Stimulated activated CD4-positive, alpha-beta T cell treated with anti-CD3 and anti-CD28 coated beads, TNF-alpha, amount 100 ng/mL, for 1 hour (primary cell): ENCODE data around the gene CALML3.
"Not testable (repeated sequence)": the region's sequence is repeated elsewhere in the genome, so short reads cannot be mapped to it uniquely, and the experiment has no call there.

Source experiments
- DNase-seq, 3 donors: peaks; one replicate each; pipeline ENCODE4 v3.0.0-alpha.2; 2020; ENCODE audit warnings: low read depth in 3 of 3, low spot score in 1 of 3

Gene CALML3

GRCh38 chr10:5552376-5553321, 27.9 kb downstream of the CALML3 start:
- DNase-seq, result no peak

DNA sequence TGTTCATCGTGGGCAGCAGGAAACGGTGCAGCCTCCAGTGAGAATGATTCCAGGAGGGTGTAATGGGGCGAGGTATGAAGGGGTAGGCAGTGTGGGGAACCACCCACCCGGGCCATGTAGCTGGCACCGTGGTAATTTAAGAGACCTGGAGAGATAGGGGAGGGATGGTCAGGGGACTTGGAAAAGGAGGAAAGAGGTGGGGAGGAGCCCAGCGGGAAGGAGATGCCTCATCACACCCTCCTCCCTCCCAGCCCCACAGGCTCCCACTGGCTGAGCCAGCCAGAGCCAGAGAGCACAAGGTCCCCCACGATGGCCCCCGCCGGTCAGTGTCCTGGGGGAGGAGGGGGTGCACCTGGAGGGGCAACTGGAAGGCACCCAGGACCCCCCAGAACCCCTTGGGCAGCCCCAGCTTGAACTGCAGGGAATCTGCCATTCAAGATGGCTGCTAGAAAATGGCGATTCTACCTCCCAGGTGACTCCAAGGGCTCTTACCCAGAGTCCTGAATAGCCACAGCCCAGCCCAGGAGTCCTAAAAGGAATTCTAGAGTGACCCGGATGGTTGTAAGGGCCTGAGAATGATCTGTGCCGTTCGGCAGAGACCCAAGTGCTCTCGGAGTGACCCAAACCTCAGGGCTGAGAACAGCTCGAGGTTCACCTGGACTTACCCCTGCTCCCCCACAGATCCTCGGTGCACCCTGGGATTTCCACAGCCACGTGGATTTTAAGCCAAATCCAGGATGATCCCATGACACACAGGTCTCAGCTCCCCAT, 28.8 kb downstream of the CALML3 start:
- DNase-seq, result no peak

DNA sequence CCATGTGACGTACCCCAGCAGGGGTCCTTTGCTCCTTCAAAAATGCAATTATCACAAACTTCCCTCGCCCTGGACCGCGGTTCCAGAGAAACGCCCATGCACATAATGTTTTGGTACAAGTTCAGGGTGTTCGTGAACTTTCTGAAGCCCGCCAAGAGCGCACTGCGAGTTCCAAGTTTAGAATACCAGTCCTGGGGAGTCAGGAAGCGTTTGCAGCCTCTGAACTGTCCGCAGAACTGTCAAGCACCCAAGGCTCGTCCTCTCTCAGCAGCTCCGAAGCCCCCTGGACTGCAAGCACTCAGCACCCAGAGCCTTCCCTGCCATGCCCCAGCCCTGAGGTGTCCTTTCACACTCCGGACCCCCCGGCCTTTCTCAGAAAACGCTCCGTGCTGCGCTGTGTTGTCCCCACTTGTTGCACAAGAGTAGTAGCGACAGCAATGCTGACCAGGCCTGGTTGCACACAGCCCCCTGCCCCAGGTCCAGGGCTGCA, 30.3 kb downstream of the CALML3 start:
- DNase-seq, result no peak

DNA sequence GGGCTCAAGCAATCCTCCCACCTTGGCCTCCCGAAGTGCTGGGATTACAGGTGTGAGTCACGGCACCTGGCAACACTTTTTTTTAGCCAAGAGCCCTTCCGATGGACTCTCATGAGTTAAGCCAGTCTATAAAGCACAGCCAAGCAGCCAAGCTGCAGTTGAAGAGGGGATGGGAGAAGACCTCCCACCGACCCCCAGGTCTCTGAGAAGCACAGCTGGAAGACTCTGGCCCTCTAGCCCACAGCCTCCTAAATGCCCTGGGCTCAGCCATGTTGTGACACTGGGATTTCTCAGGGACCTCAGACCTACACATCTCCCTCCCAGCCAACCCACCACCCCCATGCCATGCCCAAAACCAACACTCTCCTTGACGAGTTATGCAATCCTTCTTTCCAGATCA, 31.1 kb downstream of the CALML3 start:
- no peak for DNase-seq

GRCh38 chr10:5556576-5556975, 31.8 kb downstream of the CALML3 start:
- no peak for DNase-seq

DNA sequence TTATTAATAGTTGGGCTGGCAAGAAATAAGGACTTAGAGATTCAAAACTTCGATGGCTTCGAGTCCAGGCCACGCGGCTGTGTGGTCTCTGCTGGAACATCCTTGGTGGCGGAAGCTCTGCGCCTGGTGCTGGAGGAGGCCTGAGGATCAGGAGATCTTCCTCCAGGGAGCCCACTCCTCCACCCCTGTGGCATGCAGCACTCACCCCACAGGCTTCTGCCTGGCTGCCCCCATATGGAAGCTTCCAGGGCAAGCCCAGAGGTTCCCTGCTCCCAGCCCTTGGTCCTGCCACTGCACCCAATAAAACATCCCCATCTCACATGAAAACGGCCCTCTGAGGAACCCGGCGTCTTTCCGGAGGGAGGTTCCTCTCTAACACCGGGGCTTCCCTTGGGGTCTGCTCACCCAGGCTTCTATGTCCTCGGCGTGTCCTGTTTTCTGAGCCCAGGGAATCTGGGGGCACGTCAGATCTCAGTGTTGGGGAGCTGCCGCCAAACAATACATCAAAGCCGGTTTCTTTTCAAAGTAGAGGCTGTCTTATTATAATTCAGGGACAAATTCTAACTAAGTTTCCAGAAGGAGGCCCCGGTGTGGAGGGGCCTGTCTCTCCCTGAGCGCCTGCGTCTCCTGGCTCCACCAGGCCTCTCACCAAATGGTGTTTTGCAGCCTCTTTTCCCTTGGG, 32.4 kb downstream of the CALML3 start:
- DNase-seq, result no peak

GRCh38 chr10:5557799-5558771, 33.3 kb downstream of the CALML3 start:
- DNase-seq, result no peak

- not testable (repeated sequence) for DNase-seq
Observed at GRCh38 chr10:5559022-5559421, 34.3 kb downstream of the CALML3 start.

- DNase-seq, result no peak
Observed at GRCh38 chr10:5559642-5560141, 34.9 kb downstream of the CALML3 start.

- DNase-seq, result no peak
Observed at GRCh38 chr10:5560142-5560816, 35.5 kb downstream of the CALML3 start.

GRCh38 chr10:5560817-5561703, 36.3 kb downstream of the CALML3 start:
- no peak for DNase-seq

DNA sequence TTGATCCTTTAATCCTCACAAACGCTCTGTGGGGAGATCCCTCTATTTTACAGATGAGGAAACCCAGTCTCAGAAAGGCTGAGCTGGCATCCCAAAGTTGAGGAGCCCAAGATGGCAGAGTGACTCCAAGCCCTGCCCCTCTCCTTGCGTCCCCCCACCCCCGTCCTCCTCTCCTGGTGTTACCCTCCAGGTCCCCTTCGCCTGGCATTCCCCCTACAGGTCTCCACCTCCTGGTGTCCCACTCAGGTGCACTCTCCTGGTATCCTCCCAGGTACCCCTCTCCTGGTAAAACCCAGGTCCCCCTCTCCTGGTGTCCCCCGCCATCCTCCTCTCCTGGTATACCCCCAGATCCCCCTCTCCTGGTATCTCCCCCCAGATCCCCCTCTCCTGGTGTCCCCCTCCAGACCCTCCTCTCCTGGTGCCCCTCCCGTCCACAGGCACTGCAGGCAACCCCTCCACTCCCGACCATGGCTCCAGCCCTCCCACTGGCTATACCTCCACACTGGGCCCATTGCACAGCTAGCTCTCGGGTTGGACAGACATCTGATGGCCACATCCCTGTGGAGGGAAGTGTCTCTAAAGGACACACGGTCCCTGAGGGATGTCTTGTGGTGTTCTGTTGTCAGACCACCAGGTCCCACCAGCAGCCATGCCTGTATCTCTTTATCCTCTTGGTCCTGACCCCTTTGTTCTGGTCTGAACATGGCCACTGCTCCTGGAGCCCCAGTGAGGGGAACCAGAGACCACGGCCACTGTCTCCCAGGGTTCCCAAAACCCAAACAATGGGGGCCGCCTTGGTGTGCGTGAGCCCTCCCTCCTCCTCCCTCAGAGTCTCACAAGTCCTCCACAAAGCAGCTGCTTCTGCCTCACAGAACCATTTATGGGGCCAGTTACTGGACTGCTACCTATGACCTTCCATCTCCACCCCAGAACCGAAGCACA, 37.2 kb downstream of the CALML3 start:
- no peak for DNase-seq

DNA sequence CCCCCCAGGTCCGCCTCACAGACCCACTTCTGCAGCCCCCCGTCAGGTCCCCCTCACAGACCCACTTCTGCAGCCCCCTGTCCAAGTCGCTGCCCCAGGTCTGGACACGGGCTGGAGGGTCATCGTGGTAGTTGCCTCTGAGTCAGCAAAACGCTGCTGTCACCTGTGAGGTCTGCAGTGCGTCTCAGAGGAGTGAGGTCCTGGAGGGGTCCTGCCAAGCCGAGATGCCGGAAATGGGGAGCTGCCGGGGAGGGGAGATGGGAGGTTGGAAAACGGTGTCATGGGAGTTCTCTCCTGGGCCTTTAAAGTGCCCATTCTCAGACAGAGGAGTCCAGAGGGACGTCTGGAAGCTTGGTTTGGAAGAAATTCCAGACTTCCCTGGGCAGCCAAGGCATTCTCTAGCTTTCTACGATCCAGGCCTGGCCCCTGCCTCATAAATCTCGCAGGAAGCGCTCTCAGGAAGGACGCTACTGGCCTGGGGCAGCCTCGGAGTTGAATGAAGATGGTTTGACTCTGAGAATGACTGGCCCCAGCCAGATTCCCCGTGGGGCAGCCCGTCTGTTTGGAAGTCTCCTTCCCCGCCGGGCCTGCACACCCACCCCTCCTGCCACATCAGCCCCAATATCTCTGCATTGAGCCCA, 38.7 kb downstream of the CALML3 start:
- DNase-seq, result no peak

DNA sequence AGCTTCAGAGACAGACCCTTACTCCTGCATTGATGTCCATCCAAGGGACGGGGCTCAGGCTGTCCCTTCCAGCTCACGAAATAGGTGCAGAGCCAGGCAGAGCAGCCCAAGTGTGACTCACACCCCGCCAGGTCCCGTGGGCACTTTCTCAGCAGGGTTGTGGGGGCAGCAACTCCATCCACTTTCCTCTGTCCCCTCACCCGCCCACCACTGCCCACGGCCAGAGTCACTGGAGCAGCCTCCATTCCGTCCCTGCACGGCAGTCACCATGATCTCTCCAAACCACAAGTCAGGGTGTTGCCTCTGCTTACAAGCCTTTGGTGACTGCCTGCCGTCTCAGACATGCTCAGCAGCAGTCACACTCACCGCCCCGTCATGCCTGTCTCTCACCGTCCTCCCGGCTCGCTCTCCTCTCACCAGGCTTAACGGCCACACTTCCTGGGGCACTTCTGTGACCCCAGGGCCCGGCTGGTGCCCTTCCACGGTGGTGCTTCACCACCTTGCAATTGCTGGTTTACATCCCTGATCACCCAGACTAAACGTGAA, 39.3 kb downstream of the CALML3 start:
- DNase-seq, result peak; percentile 31 to 41 (median 36)

DNA sequence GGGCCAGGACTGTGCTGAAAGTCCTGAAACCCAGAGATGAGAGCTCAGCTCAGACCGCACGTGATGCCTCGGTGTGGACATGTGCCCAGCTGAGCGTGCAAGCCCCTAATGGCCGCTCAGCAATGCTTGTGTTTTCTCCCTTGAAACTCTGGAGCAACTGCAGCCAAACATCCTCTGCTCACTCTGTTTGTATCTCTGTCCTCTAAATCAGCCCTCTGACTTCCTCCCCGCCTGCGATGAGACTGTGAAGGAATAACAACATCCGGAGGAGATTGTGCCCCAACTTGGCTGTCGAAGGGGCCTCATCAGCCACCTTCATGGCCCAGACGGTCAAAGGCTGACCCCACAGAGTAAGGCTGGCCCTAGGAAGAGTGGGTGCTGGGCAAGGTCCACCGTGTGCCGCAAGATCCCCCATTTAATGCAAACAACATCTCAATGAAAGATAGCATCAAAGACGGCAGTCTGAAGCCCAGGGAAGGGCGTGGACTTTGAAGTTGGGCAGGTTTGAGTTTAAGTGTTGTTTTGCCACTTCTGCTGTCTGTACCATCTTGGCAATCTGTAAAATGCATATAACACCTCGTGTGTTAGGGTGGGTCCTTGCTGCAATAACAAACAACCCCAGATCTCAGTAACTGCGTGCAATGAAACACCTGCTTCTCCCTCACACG, 39.9 kb downstream of the CALML3 start:
- no peak for DNase-seq

DNA sequence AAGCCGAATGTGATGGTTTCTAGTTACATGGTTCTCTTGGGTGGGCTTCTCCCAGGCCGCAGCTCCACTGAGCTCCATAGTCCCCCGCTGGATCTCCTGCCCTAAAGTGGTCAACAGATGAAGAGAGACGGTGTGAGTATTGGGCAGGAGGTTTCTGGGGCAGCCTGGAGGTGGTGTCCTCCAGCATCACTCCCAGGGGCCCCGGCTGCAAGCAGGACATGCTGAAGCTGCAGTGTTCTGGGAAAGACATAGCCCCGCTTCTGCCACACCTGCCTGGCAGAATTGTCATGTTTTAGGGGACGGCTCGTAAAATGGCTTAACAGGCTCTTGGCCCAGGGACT, 40.4 kb downstream of the CALML3 start:
- no peak for DNase-seq
